Limb (tissue), 2 donors: ENCODE data around the gene SYT15B.
"Not testable (repeated sequence)": the region's sequence is repeated elsewhere in the genome, so short reads cannot be mapped to it uniquely, and the experiment has no call there.

Experiments used
- DNase-seq, 2 donors: peaks; one replicate each; pipeline ENCODE4 v3.0.0-alpha.2; 2016; ENCODE audit errors: extremely low spot score in 2 of 2

Gene SYT15B

DNA sequence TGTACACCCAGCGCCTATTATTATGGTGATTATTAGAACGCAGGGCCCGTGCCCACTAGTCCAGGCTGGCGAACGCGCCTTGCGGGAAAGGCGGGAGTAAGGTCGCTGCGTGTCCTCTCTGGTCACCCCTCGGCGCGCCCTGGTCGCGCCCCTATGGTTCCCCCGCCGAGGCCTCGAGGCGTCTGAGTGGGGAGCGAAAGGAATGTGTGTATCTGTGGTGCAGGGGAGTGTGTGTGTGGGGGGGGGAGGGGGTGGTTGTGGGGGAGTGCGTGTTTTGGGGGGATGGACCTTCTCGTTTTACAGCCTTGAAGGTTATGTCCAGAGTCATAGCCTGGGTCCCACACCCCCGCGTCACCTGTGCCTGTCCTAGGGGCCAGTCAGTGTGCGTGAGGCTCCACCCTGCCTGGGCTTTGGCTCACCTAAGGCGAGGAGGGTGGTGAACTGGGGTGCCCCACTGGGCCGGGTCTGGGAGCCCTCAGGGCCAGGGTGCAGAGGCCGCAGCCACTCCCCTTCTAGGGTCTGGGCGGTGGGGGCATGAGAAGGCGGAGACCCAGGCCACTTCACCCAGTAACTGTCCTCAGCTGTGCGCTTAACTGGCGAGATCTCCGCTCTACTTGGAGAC, at the start of gene SYT15B:
TSS of gene SYT15B (minus strand) at position 39 of the 622 bp plus-strand sequence. CDS start 952 bp downstream, outside the sequence.
- DNase-seq = peak in 1 of 2 donors; percentile 22

DNA sequence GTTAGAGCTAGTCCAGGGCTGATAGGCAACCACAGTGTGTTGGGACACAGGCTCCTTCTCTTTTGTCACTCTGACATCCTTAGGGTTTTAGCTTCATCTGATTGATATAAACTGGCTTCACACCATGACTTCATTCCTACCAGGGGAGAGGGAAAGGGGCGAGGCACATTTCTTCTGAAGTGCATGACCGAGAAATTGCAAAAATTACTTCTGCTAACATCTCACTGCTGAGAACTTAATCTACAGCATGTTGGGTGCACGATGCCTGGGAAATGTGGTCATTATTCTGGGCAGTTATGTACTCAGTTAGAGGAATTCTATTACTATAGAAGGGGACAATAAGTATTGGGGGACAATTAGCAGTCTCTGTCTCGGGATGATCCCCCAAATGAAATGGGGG, 16.2 kb upstream of the SYT15B start:
- not testable (repeated sequence) for DNase-seq

DNA sequence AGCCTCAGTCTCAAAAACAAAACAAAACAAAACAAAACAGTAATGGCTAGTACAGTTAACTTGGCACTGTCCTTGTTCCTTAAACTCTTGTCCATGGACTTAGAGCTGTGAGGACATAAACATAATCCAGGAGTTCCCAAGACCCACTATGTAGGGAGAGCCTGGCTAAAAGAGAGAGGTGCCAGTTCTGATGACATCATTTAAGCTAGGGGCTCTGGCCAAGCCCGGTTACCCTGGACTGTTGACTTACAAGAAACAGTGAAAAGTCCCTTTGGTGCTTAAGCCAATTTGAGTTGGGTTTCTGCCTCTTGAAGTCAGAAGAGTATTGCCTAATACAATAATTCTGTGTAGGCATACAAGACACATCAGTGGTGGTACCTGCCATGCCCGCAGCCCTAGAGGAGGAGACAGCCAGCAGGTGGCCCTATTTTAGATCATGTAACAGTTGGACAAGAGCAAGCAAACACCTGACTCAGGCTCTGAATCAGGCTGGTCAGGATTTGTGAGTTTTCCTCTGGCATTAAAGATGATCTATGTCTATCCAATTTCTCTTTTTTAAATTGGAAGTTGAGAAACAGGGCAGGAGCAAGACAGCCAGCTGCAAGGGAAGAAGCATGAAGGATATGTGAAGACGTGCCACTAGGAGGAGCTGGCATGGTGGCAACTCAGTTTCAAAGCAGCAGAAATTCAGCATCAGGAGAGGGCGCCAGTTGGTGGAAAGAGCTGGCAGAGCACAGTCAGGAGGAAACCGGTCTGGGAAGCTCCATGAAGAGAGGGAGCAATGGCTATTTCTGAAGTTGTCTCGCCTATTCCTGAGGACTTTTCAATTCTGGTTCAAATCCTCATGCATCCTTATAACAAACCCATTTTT, 12.2 kb upstream of the SYT15B start:
- DNase-seq = peak; percentile 40 to 44

DNA sequence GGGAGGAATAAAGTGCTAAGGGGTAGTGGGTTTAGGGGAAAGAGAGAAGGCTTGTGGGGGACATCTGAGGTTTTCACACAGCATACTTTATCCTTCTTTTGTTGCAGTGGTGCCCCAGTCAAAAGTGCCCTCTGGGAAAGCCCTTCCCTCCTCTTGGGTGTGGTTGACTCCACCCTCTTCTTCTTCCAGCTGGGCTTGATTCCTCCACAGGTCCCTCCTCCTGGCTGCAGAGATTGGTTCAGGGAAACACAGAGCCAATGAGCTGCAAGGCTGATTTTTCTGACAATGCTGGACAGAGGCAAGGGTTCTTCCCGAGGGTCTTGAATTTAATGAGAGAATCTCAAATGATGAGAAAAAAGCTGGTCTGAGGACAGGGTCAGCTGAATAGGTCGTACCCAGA, 7.4 kb upstream of the SYT15B start:
- DNase-seq = not testable (repeated sequence)

DNA sequence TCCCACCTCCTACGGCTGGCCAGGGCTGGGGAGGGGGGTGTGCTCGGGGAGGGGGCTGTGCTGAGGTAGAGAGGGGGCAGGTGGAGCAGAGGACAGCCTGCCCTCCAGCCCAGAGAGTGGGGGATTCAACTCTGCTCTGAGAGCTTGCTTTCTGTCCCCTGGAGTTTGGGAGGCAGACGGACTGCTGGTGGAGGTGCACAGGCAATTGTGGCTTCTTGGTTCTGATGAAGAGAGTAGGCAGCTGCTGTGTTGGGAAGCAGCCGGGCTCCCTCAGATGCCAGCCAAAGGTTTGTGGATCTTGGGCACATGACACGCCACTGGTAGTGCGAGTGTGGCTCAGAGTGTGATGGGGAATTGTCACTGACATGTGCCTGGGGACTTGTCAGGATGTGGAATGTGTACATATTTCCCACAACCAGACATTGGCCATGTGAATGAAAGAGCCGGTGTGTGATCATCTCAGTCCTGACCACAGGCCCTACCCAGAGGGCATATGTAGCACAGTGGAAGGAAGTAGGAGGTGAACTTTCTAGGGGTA, 5.3 kb upstream of the SYT15B start:
- not testable (repeated sequence) for DNase-seq

DNA sequence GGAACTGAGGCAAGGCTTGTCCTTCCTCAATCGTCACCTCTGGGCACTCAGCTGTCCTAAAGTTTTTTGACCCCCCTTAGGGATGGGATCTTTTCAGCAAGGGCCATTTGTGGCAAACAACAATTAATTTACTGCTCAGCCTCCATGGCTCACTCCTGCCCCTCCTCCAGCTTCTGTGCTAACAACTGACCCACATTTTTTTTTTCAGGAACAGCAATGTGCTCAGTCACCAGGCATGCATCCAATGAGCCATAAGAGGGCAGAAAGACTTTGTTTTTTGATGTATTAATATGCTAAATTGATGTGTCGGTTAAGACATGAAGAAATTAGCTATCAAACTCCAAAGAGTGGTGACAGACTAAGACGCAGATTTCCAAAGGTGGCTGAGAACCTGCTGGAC, 4.7 kb upstream of the SYT15B start:
- not testable (repeated sequence) for DNase-seq

DNA sequence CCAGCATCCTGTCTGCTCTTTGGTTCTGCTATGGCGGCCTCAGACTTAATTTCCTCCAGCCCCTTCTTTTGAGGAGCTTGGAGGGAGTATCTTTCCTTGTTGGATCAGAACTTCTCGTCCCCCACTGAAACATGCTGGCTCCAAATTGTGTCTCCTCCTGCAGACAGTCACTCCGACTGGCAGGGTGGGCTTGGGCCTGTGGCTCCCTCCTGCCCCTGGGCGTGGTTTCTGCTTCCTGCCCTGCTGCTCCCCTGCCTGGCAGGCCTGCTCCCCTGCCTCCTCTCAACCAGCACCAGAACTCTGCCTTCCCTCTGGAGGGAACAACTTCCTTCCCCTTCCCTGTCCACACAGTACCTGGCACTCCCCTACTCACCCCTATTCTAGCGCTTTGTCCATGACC, 3.8 kb upstream of the SYT15B start:
- not testable (repeated sequence) for DNase-seq

DNA sequence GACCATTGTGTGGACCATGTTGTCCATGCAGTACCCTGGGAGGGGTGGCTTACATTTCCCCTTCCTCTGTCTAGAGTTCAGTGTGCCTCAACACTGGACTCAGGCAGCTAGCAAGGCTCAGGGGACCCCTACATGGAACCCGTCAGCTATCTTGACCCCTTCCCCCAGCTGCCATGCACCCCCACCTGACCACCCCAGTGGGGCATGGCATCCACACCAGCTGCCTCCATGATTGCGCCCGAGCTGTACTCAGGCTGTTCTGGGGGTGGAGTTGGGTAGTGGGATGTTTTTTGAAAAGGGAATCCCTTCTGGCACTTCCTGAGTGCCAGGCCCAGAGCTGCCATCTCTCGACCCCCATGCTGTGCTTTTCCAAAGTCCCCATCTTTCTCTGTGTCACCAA, 1.8 kb upstream of the SYT15B start:
- DNase-seq = not testable (repeated sequence)

DNA sequence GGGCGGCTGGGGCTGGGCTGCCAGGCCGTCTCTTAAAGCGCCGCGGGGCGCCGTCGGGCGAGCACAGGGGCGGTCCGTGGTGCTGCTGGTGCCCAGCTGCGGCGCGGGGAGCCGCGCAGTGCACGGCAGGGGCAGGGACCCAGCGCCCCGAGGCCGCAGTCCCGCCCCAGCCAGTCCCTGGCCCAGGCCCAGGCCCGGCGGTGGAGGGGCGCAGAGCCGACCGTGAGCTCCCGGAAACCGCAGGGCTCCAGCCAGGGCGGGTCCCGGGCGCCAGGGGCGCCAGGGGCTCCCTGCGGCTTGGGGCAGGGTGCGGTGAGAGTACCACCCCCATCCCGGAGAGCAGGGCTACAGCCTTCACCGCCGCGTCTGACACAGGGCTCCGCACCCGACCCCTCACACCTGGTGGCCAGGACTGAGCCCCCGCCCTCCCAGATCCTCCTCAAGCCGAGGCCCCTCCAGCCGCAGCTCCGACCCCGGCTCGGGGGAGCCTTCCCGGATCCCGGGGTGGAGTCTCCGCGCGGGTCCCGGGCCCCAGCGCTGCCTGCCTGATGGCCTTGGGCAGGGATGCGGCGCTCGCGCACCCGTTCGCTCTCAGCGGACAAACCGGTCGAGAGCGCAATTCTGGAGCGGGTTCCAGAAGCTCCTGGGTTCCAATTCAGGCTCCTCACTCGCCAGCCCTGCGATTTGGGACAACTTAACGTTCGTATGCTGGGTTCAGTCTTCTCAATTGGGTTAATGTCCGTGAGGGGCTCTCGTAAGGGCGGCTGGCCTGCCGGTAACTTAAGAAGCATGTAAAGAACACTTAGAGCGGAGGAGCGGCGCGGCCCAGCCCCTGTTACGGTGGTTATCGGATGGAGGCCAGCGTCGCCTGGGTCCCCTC, 478 bp downstream of the SYT15B start:
- DNase-seq = peak in 1 of 2 donors; percentile 38

DNA sequence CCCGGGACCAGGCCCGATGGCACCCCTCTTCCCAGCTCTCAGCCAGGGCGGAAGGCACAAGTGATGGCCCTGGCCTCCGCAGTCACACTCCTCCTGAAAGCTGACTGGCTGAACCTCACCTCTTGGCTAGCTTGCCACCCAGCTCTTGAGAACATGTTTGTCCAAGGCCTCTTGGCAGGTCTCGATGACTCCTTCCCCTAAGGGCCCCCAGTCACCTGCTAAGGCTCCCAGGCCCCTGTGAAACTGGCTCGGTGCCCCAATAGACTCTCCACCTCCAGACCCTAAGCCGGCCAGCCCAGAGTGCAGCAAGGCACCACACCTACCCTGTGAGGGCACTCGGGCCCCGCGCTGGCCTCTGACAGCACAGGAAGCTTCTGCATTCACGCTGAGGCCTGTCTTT, 4.5 kb downstream of the SYT15B start:
- DNase-seq = not testable (repeated sequence)

DNA sequence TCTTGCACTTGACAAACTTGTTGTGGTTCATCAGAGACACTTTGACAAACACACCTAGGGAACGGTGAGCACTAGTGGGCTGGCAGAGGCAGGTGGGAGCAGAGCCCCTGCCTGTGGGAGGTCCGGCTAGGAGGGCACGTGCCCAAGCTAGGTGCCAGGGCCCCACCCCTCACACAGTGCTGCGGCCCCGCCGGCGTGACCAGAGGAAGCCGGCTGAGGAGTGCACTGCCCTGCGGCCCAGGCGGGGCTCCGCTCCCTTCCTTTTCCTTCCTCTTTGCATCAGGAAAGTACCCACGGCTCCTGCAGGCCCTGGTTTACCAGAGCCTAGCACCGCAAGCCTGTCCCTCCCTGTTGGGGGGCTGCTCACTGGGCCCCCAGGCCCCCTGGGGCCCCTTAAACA, 7.2 kb downstream of the SYT15B start:
- DNase-seq = not testable (repeated sequence)

DNA sequence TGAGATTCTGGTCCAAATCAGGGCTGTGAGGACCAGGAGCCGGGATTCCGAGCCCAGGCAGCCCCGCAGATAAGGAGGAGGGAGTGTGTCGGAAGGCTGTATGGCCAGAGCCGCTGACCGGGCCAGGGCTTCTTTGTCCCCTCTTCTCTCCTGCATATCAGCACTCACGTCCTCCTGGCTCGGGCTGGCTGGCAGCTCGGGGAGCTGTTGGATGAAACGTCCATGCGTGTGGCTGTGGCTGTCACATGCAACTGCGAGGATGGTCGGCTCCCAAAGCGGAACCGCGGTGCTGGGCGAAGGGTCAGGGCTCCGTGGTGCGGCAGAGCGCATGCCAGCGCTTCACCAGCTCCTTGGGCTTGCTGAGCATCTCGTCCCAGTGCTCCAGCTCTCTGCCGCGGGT, 9.5 kb downstream of the SYT15B start:
- not testable (repeated sequence) for DNase-seq

DNA sequence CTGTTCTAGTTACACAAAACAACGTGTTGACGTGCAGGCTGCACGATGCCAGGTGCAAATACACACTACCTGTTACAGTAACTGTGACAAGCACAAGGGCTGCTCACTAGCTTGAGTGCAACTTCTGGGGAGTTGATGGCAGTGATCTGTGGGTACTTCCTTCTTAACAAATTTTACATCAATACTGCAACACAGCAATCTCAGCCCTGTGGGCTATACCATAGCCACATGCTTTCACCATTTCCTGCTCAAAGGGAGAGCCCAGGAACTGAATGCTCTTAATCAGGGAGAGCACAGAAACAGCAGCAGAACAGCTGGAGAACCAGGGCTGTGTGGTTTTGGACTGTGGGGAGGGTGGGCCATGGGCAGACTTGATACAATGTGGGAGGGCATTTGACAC, 10.2 kb downstream of the SYT15B start:
- DNase-seq = not testable (repeated sequence)

DNA sequence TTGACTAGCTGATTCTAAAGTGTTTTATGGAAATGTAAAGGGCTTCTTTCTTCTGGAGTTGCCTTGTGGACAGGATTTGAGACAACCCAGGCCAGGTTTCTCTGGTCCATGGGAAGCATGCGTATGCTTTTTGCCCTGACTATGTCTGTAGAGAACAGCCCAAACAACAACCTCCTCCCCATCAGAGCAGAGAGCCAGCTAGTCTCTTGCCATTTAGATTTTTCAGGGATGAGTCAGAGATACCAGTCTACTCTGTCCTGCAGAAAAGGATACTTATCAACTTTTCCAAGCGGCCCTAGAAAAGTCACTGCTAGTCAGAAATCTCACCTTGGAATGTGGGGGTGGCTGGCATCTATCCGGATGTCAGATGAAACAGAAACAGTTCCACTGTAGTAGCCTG, 11.6 kb downstream of the SYT15B start:
- not testable (repeated sequence) for DNase-seq

DNA sequence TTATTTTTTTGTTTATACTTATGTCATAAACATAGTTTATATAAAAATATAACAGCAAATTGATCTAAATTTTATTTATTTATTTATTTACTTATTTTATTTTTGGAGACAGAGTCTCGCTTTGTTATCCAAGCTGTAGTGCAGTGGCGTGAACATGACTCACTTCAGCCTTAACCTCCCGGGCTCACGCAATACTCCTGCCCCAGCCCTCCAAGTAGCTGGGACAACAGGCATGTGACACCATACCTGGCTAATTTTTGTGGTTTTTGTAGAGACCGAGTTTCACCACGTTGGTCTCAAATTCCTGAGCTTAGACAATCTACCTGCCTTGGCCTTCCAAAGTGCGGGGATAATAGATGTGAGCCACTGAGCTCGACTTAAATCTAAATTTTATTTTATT, 13.0 kb downstream of the SYT15B start:
- not testable (repeated sequence) for DNase-seq

DNA sequence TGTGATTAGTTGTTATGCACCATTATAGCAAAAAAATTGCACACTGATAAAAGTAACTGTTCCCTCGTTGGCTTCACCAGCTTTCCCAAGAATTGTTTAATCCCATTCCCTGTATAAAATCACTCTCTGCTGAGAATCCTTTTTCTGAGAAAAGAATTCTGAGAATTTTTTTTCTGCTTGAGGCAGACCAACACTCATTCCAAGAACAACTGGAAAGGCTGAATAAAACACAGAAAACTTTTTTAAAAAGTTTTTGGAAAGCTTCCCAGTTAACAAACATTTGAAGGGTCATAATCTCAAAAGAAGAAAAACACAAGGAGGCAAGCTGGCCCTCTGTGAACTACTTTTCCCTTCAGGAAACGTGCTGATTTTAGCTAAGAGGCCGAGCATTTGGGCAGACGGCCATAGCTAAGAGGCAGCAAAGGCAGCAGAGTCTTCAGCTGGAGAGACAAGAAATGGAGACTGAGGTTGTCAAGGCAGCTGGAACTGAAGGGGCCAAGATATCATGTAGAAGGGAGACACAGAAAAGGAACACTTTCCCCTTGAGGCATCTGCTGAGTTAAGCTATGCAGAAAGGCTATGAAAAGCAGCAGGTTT, 16.5 kb downstream of the SYT15B start:
- DNase-seq = peak; percentile 32 to 37

DNA sequence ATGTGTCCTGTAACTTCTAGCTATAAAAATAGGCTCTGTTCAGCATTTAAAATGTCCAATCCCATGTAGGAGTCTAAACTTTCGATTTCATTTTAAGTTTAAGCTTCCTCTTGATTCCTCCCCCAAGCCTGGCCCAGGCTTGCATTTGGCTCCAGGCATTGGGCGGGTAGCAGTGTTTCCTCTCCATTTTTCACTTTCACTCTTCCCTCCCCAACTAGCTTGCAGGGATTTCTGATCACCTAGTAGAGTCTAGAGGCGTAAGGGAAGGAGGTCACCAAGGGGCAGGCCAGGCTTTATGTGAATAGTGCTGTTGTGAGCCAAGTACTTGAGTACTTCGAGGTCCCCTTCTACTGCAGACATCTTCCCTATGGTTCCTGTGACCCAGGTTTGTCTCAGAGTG, 18.5 kb downstream of the SYT15B start:
- not testable (repeated sequence) for DNase-seq

DNA sequence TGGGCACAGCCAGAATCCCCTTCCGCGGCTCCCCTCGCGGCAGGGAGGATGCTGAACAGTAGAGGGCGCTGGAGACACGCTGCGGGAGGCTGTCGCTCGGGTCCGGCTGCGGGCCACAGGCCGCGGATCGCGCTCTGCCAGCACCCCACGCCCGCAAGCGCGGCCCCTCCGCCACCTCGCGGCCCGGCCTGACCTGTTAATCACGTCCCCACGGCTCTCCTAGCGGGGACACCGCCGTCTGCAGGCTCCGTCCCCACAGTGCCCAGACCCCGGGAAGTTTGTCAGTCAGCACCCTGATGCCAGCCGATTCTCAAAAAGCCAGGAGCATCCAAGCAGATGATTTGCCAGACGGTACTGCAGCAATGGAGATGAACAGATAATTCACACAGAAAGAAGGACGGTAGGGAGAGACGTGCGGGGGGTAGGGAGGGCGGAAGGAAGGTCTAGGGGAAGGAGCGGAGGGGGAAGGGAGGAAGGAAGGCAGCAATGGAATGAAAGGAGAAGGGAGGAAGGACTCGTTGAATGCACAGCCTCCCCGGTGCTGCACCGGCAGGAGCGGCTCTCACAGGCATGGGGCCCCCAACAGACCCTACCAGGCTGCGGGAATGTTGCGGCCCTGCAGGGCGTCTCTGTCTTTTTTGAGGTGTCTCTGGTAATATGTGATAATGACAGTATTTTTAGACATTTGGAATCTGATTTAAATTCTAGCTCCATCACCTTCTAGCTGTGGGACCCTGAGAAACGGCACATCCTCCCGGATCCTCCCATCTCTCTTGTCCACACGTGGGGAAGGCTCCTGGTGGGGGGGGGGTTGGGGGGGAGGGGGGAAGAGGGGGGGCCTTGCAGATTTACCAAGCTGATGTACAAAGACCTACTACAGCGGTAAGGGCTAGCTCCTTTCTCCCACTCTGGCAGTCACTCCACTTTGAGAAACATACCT, 19.5 kb downstream of the SYT15B start:
- peak; percentile 18 to 27 for DNase-seq

DNA sequence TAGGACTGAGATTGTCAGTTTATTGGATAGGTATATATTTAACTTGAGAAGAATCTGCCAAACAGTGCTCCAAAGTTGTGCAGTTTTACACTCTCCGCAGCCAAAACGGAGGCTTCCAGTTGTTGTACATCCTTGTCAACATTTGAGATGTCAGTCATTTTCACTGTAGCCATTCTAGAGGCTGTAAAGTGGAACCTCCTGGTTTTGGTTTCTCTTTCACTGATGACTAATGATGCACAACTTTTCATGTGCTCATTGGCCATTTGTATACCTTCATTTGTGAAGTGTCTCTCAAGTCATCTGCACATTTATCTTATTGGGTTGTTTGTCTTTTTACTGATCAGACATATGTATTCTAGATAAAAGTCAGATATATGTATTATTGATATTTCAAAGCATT, 22.5 kb downstream of the SYT15B start:
- not testable (repeated sequence) for DNase-seq

DNA sequence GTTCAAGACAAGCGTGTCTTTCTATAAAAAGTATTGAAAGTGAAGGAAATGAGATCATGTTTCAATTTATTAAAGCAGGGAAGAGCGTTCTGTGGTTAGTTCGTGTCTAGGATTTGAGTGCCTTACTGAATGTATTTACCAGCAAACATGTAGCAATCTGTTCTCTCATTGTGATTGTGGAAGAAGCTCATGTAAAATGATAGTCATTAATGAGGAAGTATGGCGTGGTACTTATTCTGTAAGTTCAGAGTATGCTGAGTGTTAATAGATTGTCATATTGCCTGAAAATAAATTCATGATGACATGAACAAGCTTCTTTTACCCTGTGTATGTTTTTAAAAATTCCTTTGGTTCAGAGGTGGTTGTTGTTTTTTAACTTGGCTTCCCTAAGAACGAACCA, 32.5 kb downstream of the SYT15B start:
- not testable (repeated sequence) for DNase-seq
